22Rv1 (cell line): ENCODE data around the gene KLK6.

Source experiments
- H3K27ac ChIP-seq: fragments of 450-650 bp; 2 replicates; pipeline ENCODE4 v1.5.1; 2017
- CTCF ChIP-seq: fragments of 450-650 bp; IDR thresholded peaks from 2 replicates; pipeline ENCODE4 v1.5.1; 2017; ENCODE audit warnings: mild to moderate bottlenecking
- ZFX ChIP-seq: fragments of 450-650 bp; IDR thresholded peaks from 2 replicates; pipeline ENCODE4 v1.6.1; 2017; ENCODE audit warnings: antibody characterized with exemption, borderline replicate concordance

Gene KLK6

GRCh38 chr19:51002089-51002532, 32.7 kb upstream of the KLK6 start:
- TF ChIP-seq CTCF (no peak), ZFX (no peak)
- H3K27ac ChIP-seq: no peak overlapping the region

DNA sequence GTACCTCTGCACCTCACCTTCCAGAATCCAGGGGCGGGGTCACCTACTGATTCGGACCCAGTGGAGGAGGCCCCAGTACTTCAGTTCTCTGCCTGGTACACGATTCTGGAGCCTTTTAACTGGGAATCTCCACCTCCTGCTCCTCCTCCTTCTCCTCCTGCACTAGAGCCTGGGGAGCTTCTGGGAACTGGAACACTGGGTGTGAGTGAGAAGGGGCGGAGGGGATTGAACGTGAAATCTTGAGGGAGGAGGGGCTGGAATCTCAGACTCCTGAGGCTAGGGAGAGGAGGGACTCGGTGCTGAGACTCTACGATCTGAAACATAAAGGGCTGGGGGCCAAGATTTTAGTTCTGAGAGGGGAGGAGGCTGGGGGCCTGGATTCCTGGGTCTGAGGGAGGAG, 32.1 kb upstream of the KLK6 start, which contains the start of gene KLK8:
KLK8 (minus strand) TSS at position 90 of the 400 bp plus-strand sequence. CDS start 437 bp downstream, outside the sequence.
- TF ChIP-seq ZFX (no peak), CTCF (no peak)
- H3K27ac ChIP-seq: no peak within 1 kb of the TSS

GRCh38 chr19:51000981-51001380, 31.6 kb upstream of the KLK6 start:
- no peak overlapping the region for H3K27ac ChIP-seq
- TF ChIP-seq CTCF (no peak), ZFX (no peak)

- TF ChIP-seq ZFX: no peak
- no peak for TF ChIP-seq CTCF
- H3K27ac ChIP-seq: no peak overlapping the region
Measured at GRCh38 chr19:51000426-51000825, 31.0 kb upstream of the KLK6 start.

DNA sequence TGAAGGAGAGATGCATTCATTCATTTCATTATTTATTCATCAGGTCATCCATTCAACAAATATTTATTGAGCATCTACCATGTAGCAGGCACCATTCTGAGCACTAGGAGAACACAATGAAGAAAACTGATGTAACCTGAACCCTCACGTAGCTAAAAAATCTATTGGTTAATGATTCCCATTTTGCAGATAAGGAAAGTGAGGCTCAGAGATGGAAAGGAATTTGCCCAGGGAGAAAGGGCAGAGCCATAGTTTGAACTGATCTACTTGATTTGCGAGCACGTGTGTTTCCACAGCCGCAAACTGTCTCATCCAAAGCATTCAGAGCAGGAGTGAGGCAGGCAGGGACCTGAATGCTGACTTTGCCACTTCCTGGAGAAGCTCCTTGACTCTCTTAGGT, 29.3 kb upstream of the KLK6 start:
- no peak for TF ChIP-seq ZFX
- no peak for TF ChIP-seq CTCF
- H3K27ac ChIP-seq: no peak overlapping the region

- no peak for TF ChIP-seq ZFX
- TF ChIP-seq CTCF: no peak
- H3K27ac ChIP-seq: no peak overlapping the region
Measured at GRCh38 chr19:50998061-50998460, 28.7 kb upstream of the KLK6 start.

GRCh38 chr19:50994129-50994528, 24.7 kb upstream of the KLK6 start:
- no peak overlapping the region for H3K27ac ChIP-seq
- no peak for TF ChIP-seq CTCF
- TF ChIP-seq ZFX: no peak
